ENCODE measurements around the gene ARFGEF2.

DNA sequence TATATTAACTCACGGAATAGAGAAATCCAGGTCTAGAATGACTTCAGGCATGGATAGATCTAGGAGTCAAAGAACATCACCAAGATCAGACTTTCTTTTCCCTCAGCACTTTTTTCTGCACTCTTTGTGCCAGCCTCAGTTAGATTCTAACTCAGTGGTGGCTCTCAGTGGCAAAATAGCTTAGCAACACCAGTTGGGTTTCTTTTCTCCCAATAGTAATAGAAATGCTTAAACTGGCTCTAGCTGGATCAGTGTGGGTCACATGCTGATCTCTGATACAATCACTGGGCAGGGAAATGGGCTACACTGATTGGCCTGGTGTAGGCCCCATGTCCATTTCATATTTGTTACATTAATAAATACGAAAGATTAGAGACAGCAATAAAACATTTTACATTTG, 44.2 kb upstream of the ARFGEF2 start:
- TF ChIP-seq, protein P1, sequence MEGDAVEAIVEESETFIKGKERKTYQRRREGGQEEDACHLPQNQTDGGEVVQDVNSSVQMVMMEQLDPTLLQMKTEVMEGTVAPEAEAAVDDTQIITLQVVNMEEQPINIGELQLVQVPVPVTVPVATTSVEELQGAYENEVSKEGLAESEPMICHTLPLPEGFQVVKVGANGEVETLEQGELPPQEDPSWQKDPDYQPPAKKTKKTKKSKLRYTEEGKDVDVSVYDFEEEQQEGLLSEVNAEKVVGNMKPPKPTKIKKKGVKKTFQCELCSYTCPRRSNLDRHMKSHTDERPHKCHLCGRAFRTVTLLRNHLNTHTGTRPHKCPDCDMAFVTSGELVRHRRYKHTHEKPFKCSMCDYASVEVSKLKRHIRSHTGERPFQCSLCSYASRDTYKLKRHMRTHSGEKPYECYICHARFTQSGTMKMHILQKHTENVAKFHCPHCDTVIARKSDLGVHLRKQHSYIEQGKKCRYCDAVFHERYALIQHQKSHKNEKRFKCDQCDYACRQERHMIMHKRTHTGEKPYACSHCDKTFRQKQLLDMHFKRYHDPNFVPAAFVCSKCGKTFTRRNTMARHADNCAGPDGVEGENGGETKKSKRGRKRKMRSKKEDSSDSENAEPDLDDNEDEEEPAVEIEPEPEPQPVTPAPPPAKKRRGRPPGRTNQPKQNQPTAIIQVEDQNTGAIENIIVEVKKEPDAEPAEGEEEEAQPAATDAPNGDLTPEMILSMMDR (IDR thresholded peaks at IDR 0.05): peak in 1 of 5 experiments; percentile 34
- TF ChIP-seq POLR2A (IDR thresholded peaks at IDR 0.05) (no peak), EP300 (IDR thresholded peaks at IDR 0.05) (peak in 1 of 2 donors; percentile 46)
